PC-3 (cell line): ENCODE measurements around the gene TUBA3E. TPM values are rescaled to one million over a fixed set of nuclear protein-coding genes. Genes with fewer than 3 reads are reported as not detected.
"Not testable (repeated sequence)": the region's sequence is repeated elsewhere in the genome, so short reads cannot be mapped to it uniquely, and the experiment has no call there.

ENCODE experiments used
- ATAC-seq: fragments of 200-7000 bp; cut with Tn5 transposase; 2 replicates; pipeline ENCODE4 v1.9.1; 2020; ENCODE audit warnings: mild to moderate bottlenecking, moderate library complexity
- BruUV-seq: library from RNA; stranded (reverse); fragments of 400-500 nt; replicated peaks from 2 replicates; lab custom pipeline; 2021; lab: Mats Ljungman, UMichigan
- CTCF ChIA-PET: fragments of 300-600 bp; sonication (Branson Sonifier 250); formaldehyde crosslinking; loops from one replicate; lab custom pipeline; 2022; ENCODE audit warnings: antibody characterized with exemption; lab: Charles Lee
- POLR2A ChIA-PET: fragments of 300-600 bp; sonication (Branson Sonifier 250); formaldehyde crosslinking; loops from one replicate; lab custom pipeline; 2022; ENCODE audit warnings: antibody characterized with exemption; ENCODE audit not compliant: unreplicated experiment; lab: Charles Lee
- DNase-seq: peaks from one replicate; pipeline ENCODE4 v3.0.0-alpha.2; 2015
- H2AFZ ChIP-seq: fragments of 300-600 bp; sonication (generic); 2 replicates; pipeline ENCODE4 v1.6.0; 2016; ENCODE audit warnings: antibody characterized with exemption, low read length
- H3F3A ChIP-seq: fragments of 300-600 bp; sonication (generic); one replicate; pipeline ENCODE4 v1.6.0; 2017; ENCODE audit warnings: antibody characterized with exemption, low read length, control low read depth, mild to moderate bottlenecking; ENCODE audit not compliant: unreplicated experiment
- H3K27ac ChIP-seq: fragments of 300-600 bp; sonication (generic); 2 replicates; pipeline ENCODE4 v1.5.1; 2016; ENCODE audit warnings: mild to moderate bottlenecking, low read length
- H3K27me3 ChIP-seq: fragments of 300-600 bp; sonication (generic); 2 replicates; pipeline ENCODE4 v1.6.1; 2016; ENCODE audit warnings: low read length, mixed read lengths
- H3K36me3 ChIP-seq: fragments of 300-600 bp; sonication (generic); 2 replicates; pipeline ENCODE4 v1.6.1; 2016; ENCODE audit warnings: low read depth, mixed run types, low read length, mixed read lengths
- H3K4me1 ChIP-seq: fragments of 300-600 bp; sonication (generic); 2 replicates; pipeline ENCODE4 v1.5.1; 2016; ENCODE audit warnings: low read length; ENCODE audit not compliant: insufficient read depth
- H3K4me2 ChIP-seq: fragments of 300-600 bp; sonication (generic); 2 replicates; pipeline ENCODE4 v1.6.0; 2016; ENCODE audit warnings: low read length
- H3K4me3 ChIP-seq: fragments of 300-600 bp; sonication (generic); 2 replicates; pipeline ENCODE4 v1.5.1; 2016; ENCODE audit warnings: mild to moderate bottlenecking, low read length, mixed read lengths
- H3K79me2 ChIP-seq: fragments of 300-600 bp; sonication (generic); 2 replicates; pipeline ENCODE4 v1.6.1; 2017; ENCODE audit warnings: low read length, mixed read lengths
- H3K9ac ChIP-seq: fragments of 300-600 bp; sonication (generic); 2 replicates; pipeline ENCODE4 v1.6.0; 2016; ENCODE audit warnings: mild to moderate bottlenecking, low read length
- H3K9me2 ChIP-seq: fragments of 300-600 bp; sonication (generic); replicated peaks from 2 replicates; pipeline ENCODE4 v1.6.1; 2016; ENCODE audit warnings: mixed run types, low read length, mixed read lengths
- H3K9me3 ChIP-seq: fragments of 300-600 bp; sonication (generic); 2 replicates; pipeline ENCODE4 v1.6.1; 2016; ENCODE audit warnings: low read length, mixed read lengths
- H4K20me1 ChIP-seq: fragments of 300-600 bp; sonication (generic); 2 replicates; pipeline ENCODE4 v1.6.1; 2016; ENCODE audit warnings: low read length, mixed read lengths
- EZH2 ChIP-seq: fragments of 300-600 bp; sonication (generic); IDR thresholded peaks from one replicate; pipeline ENCODE4 v1.6.1; 2017; ENCODE audit warnings: antibody characterized with exemption, mild to moderate bottlenecking, low read length; ENCODE audit not compliant: unreplicated experiment
- EZH2phosphoT487 ChIP-seq: fragments of 300-600 bp; sonication (generic); IDR thresholded peaks from 2 replicates; pipeline ENCODE4 v1.6.1; 2018; ENCODE audit warnings: mild to moderate bottlenecking, antibody characterized with exemption, low read length, borderline replicate concordance
- intact Hi-C: fragments of 100-400 bp; cut with micrococcal nuclease; formaldehyde crosslinking; loops from 2 replicates; pipeline ENCODE4 v1.9.0; 2023
- total RNA-seq: library from RNA; depleted of rRNA; stranded (reverse); fragments of >200 nt; gene quantifications from 2 replicates; pipeline ENCODE4 v1.2.3, GENCODE V29; 2014
- TF ChIP-seq, protein P1 (sequence below): fragments of 300-600 bp; sonication (generic); conservative IDR thresholded peaks from 2 replicates; pipeline ENCODE4 v1.5.1; 2017; ENCODE audit warnings: antibody characterized with exemption, low read depth, mild to moderate bottlenecking, low read length

The TUBA3E gene
- total RNA-seq, 1 experiment from 2014 or later = not detected

- H3K4me3 ChIP-seq = no peak overlapping the region
- CTCF ChIA-PET = no interaction called here
Observed at GRCh38 chr2:130158631-130159030, 39.6 kb downstream of the TUBA3E start.

DNA sequence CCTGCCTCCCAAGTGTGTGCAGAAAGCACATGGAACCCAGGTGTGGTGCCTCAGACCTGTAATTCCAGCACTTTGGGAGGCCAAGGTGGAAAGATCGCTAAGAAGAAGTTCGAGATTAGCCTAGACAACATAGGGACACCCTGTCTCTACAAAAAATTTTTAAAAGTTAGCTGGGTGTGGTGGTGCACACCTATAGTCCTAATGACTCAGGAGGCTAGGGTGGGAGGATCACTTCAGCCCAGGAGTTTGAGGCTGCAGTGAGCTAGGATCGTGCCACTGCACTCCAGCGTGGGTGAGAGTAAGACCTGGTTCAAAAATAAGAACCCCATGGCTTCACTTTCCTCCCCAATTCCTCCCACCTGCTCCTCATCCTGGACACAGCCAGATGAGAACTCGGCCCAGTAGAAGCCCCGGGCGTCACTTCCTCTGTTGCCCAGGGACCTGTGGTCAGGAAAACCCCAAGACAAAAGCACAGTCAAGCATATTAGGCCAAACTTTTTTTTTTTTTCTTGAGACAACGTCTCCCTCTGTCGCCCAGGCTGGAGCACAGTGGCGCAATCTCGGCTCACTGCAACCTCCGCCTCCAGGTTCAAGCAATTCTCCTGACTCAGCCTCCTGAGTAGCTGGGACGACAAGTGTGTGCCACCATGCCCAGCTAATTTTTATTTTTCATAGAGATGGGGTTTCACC lies 40.3 kb downstream of the TUBA3E start:
- H3F3A ChIP-seq, H3K27me3 ChIP-seq, H3K4me3 ChIP-seq, H3K9ac ChIP-seq, H3K36me3 ChIP-seq, H3K9me3 ChIP-seq, BruUV-seq, DNase-seq, H3K4me1 ChIP-seq, intact Hi-C loops, H4K20me1 ChIP-seq, H3K27ac ChIP-seq, H3K79me2 ChIP-seq, H3K9me2 ChIP-seq, ATAC-seq, POLR2A ChIA-PET, H3K4me2 ChIP-seq, H2AFZ ChIP-seq: not testable (repeated sequence)
- CTCF ChIA-PET = interaction anchor here (0.6 kb wide), 1 partner anchor 23 kb away, joined by 3 read pairs; no protein-coding TSS in a partner anchor

More at GRCh38 chr2:130158631-130159030, 39.6 kb downstream of the TUBA3E start:
- Histone ChIP-seq H3K4me1 (no peaks in the 10 kb centered on the region), H3K79me2 (no peaks in the 10 kb centered on the region), H3K36me3 (no peaks in the 10 kb centered on the region), H3F3A (no peaks in the 10 kb centered on the region), H3K27ac (no peak overlapping the region), H2AFZ (no peak overlapping the region), H3K9ac (no peak overlapping the region), H3K9me3 (no peaks in the 10 kb centered on the region), H4K20me1 (no peaks in the 10 kb centered on the region), H3K4me2 (no peak overlapping the region), H3K27me3 (no peaks in the 10 kb centered on the region), H3K9me2 (no peaks in the 10 kb centered on the region)
- no TSS peak for BruUV-seq
- ATAC-seq (no peak), DNase-seq (no peak)
- intact Hi-C loops = no loop called here
- POLR2A ChIA-PET = no interaction called here
- TF ChIP-seq EZH2 (no peak), EZH2phosphoT487 (no peak)
- TF ChIP-seq, protein P1, sequence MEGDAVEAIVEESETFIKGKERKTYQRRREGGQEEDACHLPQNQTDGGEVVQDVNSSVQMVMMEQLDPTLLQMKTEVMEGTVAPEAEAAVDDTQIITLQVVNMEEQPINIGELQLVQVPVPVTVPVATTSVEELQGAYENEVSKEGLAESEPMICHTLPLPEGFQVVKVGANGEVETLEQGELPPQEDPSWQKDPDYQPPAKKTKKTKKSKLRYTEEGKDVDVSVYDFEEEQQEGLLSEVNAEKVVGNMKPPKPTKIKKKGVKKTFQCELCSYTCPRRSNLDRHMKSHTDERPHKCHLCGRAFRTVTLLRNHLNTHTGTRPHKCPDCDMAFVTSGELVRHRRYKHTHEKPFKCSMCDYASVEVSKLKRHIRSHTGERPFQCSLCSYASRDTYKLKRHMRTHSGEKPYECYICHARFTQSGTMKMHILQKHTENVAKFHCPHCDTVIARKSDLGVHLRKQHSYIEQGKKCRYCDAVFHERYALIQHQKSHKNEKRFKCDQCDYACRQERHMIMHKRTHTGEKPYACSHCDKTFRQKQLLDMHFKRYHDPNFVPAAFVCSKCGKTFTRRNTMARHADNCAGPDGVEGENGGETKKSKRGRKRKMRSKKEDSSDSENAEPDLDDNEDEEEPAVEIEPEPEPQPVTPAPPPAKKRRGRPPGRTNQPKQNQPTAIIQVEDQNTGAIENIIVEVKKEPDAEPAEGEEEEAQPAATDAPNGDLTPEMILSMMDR = no peak

GRCh38 chr2:130157354-130157753 lies 40.9 kb downstream of the TUBA3E start:
- POLR2A ChIA-PET, BruUV-seq, H3K9me3 ChIP-seq, intact Hi-C loops, H3K36me3 ChIP-seq, H3K79me2 ChIP-seq, H3K9ac ChIP-seq, H3K27me3 ChIP-seq, H3K27ac ChIP-seq, H3K4me1 ChIP-seq, H2AFZ ChIP-seq, H3K4me2 ChIP-seq, H4K20me1 ChIP-seq, H3F3A ChIP-seq, DNase-seq, H3K9me2 ChIP-seq, H3K4me3 ChIP-seq: not testable (repeated sequence)
- peak; percentile 11 for ATAC-seq
- CTCF ChIA-PET = interaction anchor here (0.6 kb wide), 1 partner anchor 23 kb away, joined by 3 read pairs; no protein-coding TSS in a partner anchor
